Loucy (cell line): ENCODE results near the gene CYBA.
A peak's percentile ranks its signal among the peaks of the same experiment; 100 is the strongest.

ENCODE experiments used
- EZH2phosphoT487 ChIP-seq: fragments of 200-600 bp; IDR thresholded peaks from 2 replicates; pipeline ENCODE4 v1.6.1; 2018; ENCODE audit warnings: antibody characterized with exemption, mild to moderate bottlenecking, moderate library complexity, borderline replicate concordance
- TF ChIP-seq, protein P1 (sequence below): fragments of 200-600 bp; sonication (generic); conservative IDR thresholded peaks from 2 replicates; pipeline ENCODE4 v1.5.1; 2014; ENCODE audit warnings: mild to moderate bottlenecking, antibody characterized with exemption, low read length

- TF ChIP-seq, protein P1, sequence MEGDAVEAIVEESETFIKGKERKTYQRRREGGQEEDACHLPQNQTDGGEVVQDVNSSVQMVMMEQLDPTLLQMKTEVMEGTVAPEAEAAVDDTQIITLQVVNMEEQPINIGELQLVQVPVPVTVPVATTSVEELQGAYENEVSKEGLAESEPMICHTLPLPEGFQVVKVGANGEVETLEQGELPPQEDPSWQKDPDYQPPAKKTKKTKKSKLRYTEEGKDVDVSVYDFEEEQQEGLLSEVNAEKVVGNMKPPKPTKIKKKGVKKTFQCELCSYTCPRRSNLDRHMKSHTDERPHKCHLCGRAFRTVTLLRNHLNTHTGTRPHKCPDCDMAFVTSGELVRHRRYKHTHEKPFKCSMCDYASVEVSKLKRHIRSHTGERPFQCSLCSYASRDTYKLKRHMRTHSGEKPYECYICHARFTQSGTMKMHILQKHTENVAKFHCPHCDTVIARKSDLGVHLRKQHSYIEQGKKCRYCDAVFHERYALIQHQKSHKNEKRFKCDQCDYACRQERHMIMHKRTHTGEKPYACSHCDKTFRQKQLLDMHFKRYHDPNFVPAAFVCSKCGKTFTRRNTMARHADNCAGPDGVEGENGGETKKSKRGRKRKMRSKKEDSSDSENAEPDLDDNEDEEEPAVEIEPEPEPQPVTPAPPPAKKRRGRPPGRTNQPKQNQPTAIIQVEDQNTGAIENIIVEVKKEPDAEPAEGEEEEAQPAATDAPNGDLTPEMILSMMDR, result peak; percentile 39
- no peak for TF ChIP-seq EZH2phosphoT487
Observed at GRCh38 chr16:88681084-88681680, 30.3 kb upstream of the CYBA start.
